Astrocyte (in vitro differentiated cells and primary cell): ENCODE results near the gene PCGF3. TPM values are rescaled to one million over a fixed set of nuclear protein-coding genes. Genes with fewer than 3 reads are reported as not detected.
"Not testable (repeated sequence)": the region's sequence is repeated elsewhere in the genome, so short reads cannot be mapped to it uniquely, and the experiment has no call there.

ENCODE experiments used
- DNase-seq: peaks from one replicate; pipeline ENCODE4 v3.0.0-alpha.2; 2010; ENCODE audit warnings: low read depth
- FAIRE-seq: peaks from 2 replicates; lab custom pipeline; 2011; peaks lifted over from hg19 to GRCh38; lab: Jason Lieb, UNC
- H2AFZ ChIP-seq: 2 replicates; pipeline ENCODE4 v1.6.0; 2012; ENCODE audit warnings: low read depth, low read length, inconsistent platforms
- H3K27ac ChIP-seq: 2 replicates; pipeline ENCODE4 v1.5.1; 2011; ENCODE audit warnings: low read depth, low read length, inconsistent platforms
- H3K27me3 ChIP-seq: 2 replicates; pipeline ENCODE4 v1.6.0; 2011; ENCODE audit warnings: low read length, inconsistent platforms; ENCODE audit not compliant: insufficient read depth
- H3K36me3 ChIP-seq: 2 replicates; pipeline ENCODE4 v1.5.1; 2011; ENCODE audit warnings: low read length, inconsistent platforms; ENCODE audit not compliant: insufficient read depth
- H3K4me1 ChIP-seq: 2 replicates; pipeline ENCODE4 v1.5.1; 2011; ENCODE audit warnings: low read length, inconsistent platforms; ENCODE audit not compliant: insufficient read depth
- H3K4me2 ChIP-seq: 2 replicates; pipeline ENCODE4 v1.6.0; 2012; ENCODE audit warnings: low read length, inconsistent platforms
- H3K4me3 ChIP-seq: 2 replicates; pipeline ENCODE4 v1.5.1; 2011; ENCODE audit warnings: low read depth, mild to moderate bottlenecking, low read length, inconsistent platforms; ENCODE audit not compliant: insufficient read depth
- H3K79me2 ChIP-seq: 2 replicates; pipeline ENCODE4 v1.6.0; 2012; ENCODE audit warnings: mild to moderate bottlenecking, low read length, inconsistent platforms; ENCODE audit not compliant: insufficient read depth
- H3K9ac ChIP-seq: 2 replicates; pipeline ENCODE4 v1.6.0; 2012; ENCODE audit warnings: mild to moderate bottlenecking, low read length, inconsistent platforms
- H3K9me3 ChIP-seq: 2 replicates; pipeline ENCODE4 v1.5.1; 2012; ENCODE audit warnings: low read depth, mild to moderate bottlenecking, low read length, inconsistent platforms; ENCODE audit not compliant: insufficient read depth
- H4K20me1 ChIP-seq: 2 replicates; pipeline ENCODE4 v1.6.0; 2012; ENCODE audit warnings: low read length, inconsistent platforms; ENCODE audit not compliant: insufficient read depth
- H3K27ac Mint-ChIP-seq: one replicate; pipeline ENCODE4 v1.8.0; 2021; ENCODE audit warnings: mild to moderate bottlenecking, mixed read lengths; ENCODE audit not compliant: unreplicated experiment
- H3K27me3 Mint-ChIP-seq: one replicate; pipeline ENCODE4 v1.8.0; 2021; ENCODE audit warnings: low read depth, mixed read lengths; ENCODE audit not compliant: unreplicated experiment
- H3K36me3 Mint-ChIP-seq: one replicate; pipeline ENCODE4 v1.8.0; 2021; ENCODE audit warnings: low read depth, mixed read lengths; ENCODE audit not compliant: unreplicated experiment
- H3K4me1 Mint-ChIP-seq: one replicate; pipeline ENCODE4 v1.8.0; 2021; ENCODE audit warnings: low read depth, mixed read lengths; ENCODE audit not compliant: unreplicated experiment
- H3K4me3 Mint-ChIP-seq: one replicate; pipeline ENCODE4 v1.8.0; 2021; ENCODE audit warnings: mild to moderate bottlenecking, moderate library complexity, mixed read lengths; ENCODE audit not compliant: unreplicated experiment
- H3K9me3 Mint-ChIP-seq: one replicate; pipeline ENCODE4 v1.8.0; 2021; ENCODE audit warnings: mild to moderate bottlenecking, mixed read lengths; ENCODE audit not compliant: unreplicated experiment
- CTCF ChIP-seq: IDR thresholded peaks from 2 replicates; pipeline ENCODE4 v1.5.1; 2011; ENCODE audit warnings: low read depth, mild to moderate bottlenecking, inconsistent platforms, low read length, moderate library complexity; ENCODE audit not compliant: insufficient read depth
- EZH2 ChIP-seq: IDR thresholded peaks from 2 replicates; pipeline ENCODE4 v1.6.1; 2012; ENCODE audit warnings: mild to moderate bottlenecking, low read length, inconsistent platforms; ENCODE audit not compliant: insufficient read depth
- total RNA-seq: library from RNA; stranded (reverse); gene quantifications from 2 replicates; pipeline ENCODE4 v1.2.1, GENCODE V29; 2021

The PCGF3 gene
- total RNA-seq, 1 donor from 2014 or later = 65.7 TPM

GRCh38 chr4:667545-667925 is 38.1 kb upstream of the PCGF3 start:
- H3K27ac Mint-ChIP-seq = peak overlapping the region; percentile 8
- DNase-seq = no peak
- H4K20me1 ChIP-seq = no peaks in the 10 kb centered on the region

GRCh38 chr4:668219-668618 is 37.4 kb upstream of the PCGF3 start:
- H3K4me3 ChIP-seq, H4K20me1 ChIP-seq, H3K27me3 ChIP-seq, DNase-seq, H3K36me3 Mint-ChIP-seq, H3K4me1 Mint-ChIP-seq, H3K27me3 Mint-ChIP-seq, H3K9me3 ChIP-seq, H3K4me1 ChIP-seq, H3K4me3 Mint-ChIP-seq, FAIRE-seq, H3K27ac ChIP-seq, H3K4me2 ChIP-seq, H3K9me3 Mint-ChIP-seq, H2AFZ ChIP-seq, H3K9ac ChIP-seq: not testable (repeated sequence)
- peak overlapping the region; percentile 8 for H3K27ac Mint-ChIP-seq
- peaks cover 13% of the 10 kb centered on the region for H3K79me2 ChIP-seq
- peaks cover 11% of the 10 kb centered on the region for H3K36me3 ChIP-seq

More at GRCh38 chr4:667545-667925, 38.1 kb upstream of the PCGF3 start:
- Histone ChIP-seq H3K4me2 (no peak overlapping the region), H3K4me1 (no peaks in the 10 kb centered on the region), H3K27ac (no peak overlapping the region), H3K27me3 (no peaks in the 10 kb centered on the region), H2AFZ (no peak overlapping the region), H3K4me3 (no peak overlapping the region), H3K9ac (no peak overlapping the region), H3K36me3 (peaks cover 11% of the 10 kb centered on the region), H3K79me2 (peaks cover 6% of the 10 kb centered on the region), H3K9me3 (no peaks in the 10 kb centered on the region)
- Mint-ChIP-seq H3K4me3 (no peak overlapping the region), H3K9me3 (no peaks in the 10 kb centered on the region), H3K4me1 (no peaks in the 10 kb centered on the region), H3K27me3 (no peaks in the 10 kb centered on the region), H3K36me3 (peaks cover 2% of the 10 kb centered on the region)
- TF ChIP-seq EZH2 = no peak
- TF ChIP-seq CTCF = no peak
- no peak for FAIRE-seq

GRCh38 chr4:669806-670559 is 35.6 kb upstream of the PCGF3 start:
- not testable (repeated sequence) for H3K4me3 Mint-ChIP-seq, H3K27me3 Mint-ChIP-seq, H3K4me2 ChIP-seq, H3K27ac ChIP-seq, H2AFZ ChIP-seq, H3K27ac Mint-ChIP-seq, H3K9ac ChIP-seq, DNase-seq, FAIRE-seq, H3K36me3 Mint-ChIP-seq, H3K9me3 Mint-ChIP-seq, H3K4me1 Mint-ChIP-seq, H3K27me3 ChIP-seq, H3K4me3 ChIP-seq, H4K20me1 ChIP-seq, H3K9me3 ChIP-seq, H3K4me1 ChIP-seq
- peaks cover 11% of the 10 kb centered on the region for H3K36me3 ChIP-seq
- peaks cover 25% of the 10 kb centered on the region for H3K79me2 ChIP-seq
